BLaER1 treated with 17β-estradiol and CSF1 and Interleukin-3, amounts not matched to agents 10 nM and 100 nM (cell line): ENCODE results near the gene AFF3.

ENCODE experiments used
- H3K27ac ChIP-seq, 11 experiments: shearing (Covaris generic); formaldehyde crosslinking; 2 replicates each; pipeline ENCODE4 v1.8.1; 2022
- H3K27me3 ChIP-seq, 11 experiments: shearing (Covaris generic); formaldehyde crosslinking; 2 replicates each; pipeline ENCODE4 v1.8.1; 2022
- H3K36me3 ChIP-seq, 11 experiments: shearing (Covaris generic); formaldehyde crosslinking; 2 replicates each; pipeline ENCODE4 v1.8.1; 2022
- H3K4me1 ChIP-seq, 10 experiments: shearing (Covaris generic); formaldehyde crosslinking; 2 replicates each; pipeline ENCODE4 v1.8.1; 2022
- H3K4me2 ChIP-seq, 11 experiments: shearing (Covaris generic); formaldehyde crosslinking; 2 replicates each; pipeline ENCODE4 v1.8.1; 2022
- H3K4me3 ChIP-seq, 10 experiments: shearing (Covaris generic); formaldehyde crosslinking; 2 replicates each; pipeline ENCODE4 v1.8.1; 2022
- H3K9ac ChIP-seq, 11 experiments: shearing (Covaris generic); formaldehyde crosslinking; 2 replicates each; pipeline ENCODE4 v1.8.1; 2022
- H3K9me3 ChIP-seq, 11 experiments: shearing (Covaris generic); formaldehyde crosslinking; replicated peaks in 1 of 11; 2 replicates each; pipeline ENCODE4 v1.8.1; 2022
- H4K20me1 ChIP-seq, 11 experiments: shearing (Covaris generic); formaldehyde crosslinking; 2 replicates each; pipeline ENCODE4 v1.8.1; 2022
- Cebpa-rat ChIP-seq, 11 experiments: shearing (Covaris generic); IDR thresholded peaks; 2 replicates each; pipeline ENCODE4 v1.8.1; 2022

AFF3 gene

GRCh38 chr2:99618579-99619097 is 523.8 kb downstream of the AFF3 start:
- H3K4me3 ChIP-seq = no peak overlapping the region
- H3K4me1 ChIP-seq = peaks cover 0 to 7% (median 4%) of the 10 kb centered on the region in 10 experiments; a peak in 4 of 20 replicates
- no peak overlapping the region for H3K27ac ChIP-seq
- H3K9ac ChIP-seq = no peak overlapping the region
- no peak for TF ChIP-seq Cebpa-rat (IDR thresholded peaks at IDR 0.05)
- no peaks in the 10 kb centered on the region for H3K9me3 ChIP-seq
- no peak overlapping the region for H3K4me2 ChIP-seq
- H3K36me3 ChIP-seq = peaks cover 0 to 5% (median 0%) of the 10 kb centered on the region in 11 experiments; a peak in 1 of 22 replicates
- H4K20me1 ChIP-seq = peaks cover 0 to 3% (median 0%) of the 10 kb centered on the region in 11 experiments; a peak in 2 of 22 replicates
- H3K27me3 ChIP-seq = no peaks in the 10 kb centered on the region

- TF ChIP-seq Cebpa-rat (IDR thresholded peaks at IDR 0.05) = no peak
Observed at GRCh38 chr2:99617811-99618210, 524.6 kb downstream of the AFF3 start.

GRCh38 chr2:99615247-99615771 is 527.1 kb downstream of the AFF3 start:
- Histone ChIP-seq H3K36me3 (peaks cover 0 to 3% (median 0%) of the 10 kb centered on the region in 11 experiments; a peak in 1 of 22 replicates), H3K27me3 (no peaks in the 10 kb centered on the region), H3K4me2 (no peak overlapping the region), H3K27ac (no peak overlapping the region), H3K4me1 (no peaks in the 10 kb centered on the region), H4K20me1 (no peaks in the 10 kb centered on the region), H3K4me3 (no peak overlapping the region), H3K9me3 (no peaks in the 10 kb centered on the region), H3K9ac (no peak overlapping the region)
- no peak for TF ChIP-seq Cebpa-rat (IDR thresholded peaks at IDR 0.05)

More at GRCh38 chr2:99617811-99618210, 524.6 kb downstream of the AFF3 start:
- Histone ChIP-seq H3K27ac (no peak overlapping the region), H4K20me1 (peaks cover 0 to 3% (median 0%) of the 10 kb centered on the region in 11 experiments; a peak in 1 of 22 replicates), H3K9me3 (no peaks in the 10 kb centered on the region), H3K9ac (no peak overlapping the region), H3K4me1 (peaks cover 0 to 4% (median 0%) of the 10 kb centered on the region in 10 experiments; a peak in 2 of 20 replicates), H3K4me3 (no peak overlapping the region), H3K36me3 (peaks cover 0 to 5% (median 0%) of the 10 kb centered on the region in 11 experiments; a peak in 1 of 22 replicates), H3K27me3 (no peaks in the 10 kb centered on the region), H3K4me2 (no peak overlapping the region)

GRCh38 chr2:99613980-99614379 is 528.4 kb downstream of the AFF3 start:
- Histone ChIP-seq H3K4me3 (no peak overlapping the region), H3K27ac (no peak overlapping the region), H3K36me3 (peaks cover 0 to 3% (median 0%) of the 10 kb centered on the region in 11 experiments; a peak in 1 of 22 replicates), H4K20me1 (no peaks in the 10 kb centered on the region), H3K9me3 (no peaks in the 10 kb centered on the region), H3K27me3 (no peaks in the 10 kb centered on the region), H3K9ac (no peak overlapping the region), H3K4me1 (no peaks in the 10 kb centered on the region), H3K4me2 (no peak overlapping the region)
- no peak for TF ChIP-seq Cebpa-rat (IDR thresholded peaks at IDR 0.05)

GRCh38 chr2:99611786-99612185 is 530.6 kb downstream of the AFF3 start:
- Histone ChIP-seq H3K9me3 (no peaks in the 10 kb centered on the region), H3K4me3 (no peak overlapping the region), H3K9ac (no peak overlapping the region), H3K4me1 (no peaks in the 10 kb centered on the region), H3K4me2 (no peak overlapping the region), H4K20me1 (no peaks in the 10 kb centered on the region), H3K27ac (no peak overlapping the region), H3K27me3 (no peaks in the 10 kb centered on the region), H3K36me3 (peaks cover 0 to 3% (median 0%) of the 10 kb centered on the region in 11 experiments; a peak in 1 of 22 replicates)
- TF ChIP-seq Cebpa-rat (IDR thresholded peaks at IDR 0.05) = no peak

- no peak overlapping the region for H3K4me3 ChIP-seq
- H3K9ac ChIP-seq = no peak overlapping the region
- no peaks in the 10 kb centered on the region for H4K20me1 ChIP-seq
- H3K36me3 ChIP-seq = peaks cover 0 to 3% (median 0%) of the 10 kb centered on the region in 11 experiments; a peak in 1 of 22 replicates
- TF ChIP-seq Cebpa-rat (IDR thresholded peaks at IDR 0.05) = no peak
- no peak overlapping the region for H3K27ac ChIP-seq
- H3K27me3 ChIP-seq = no peaks in the 10 kb centered on the region
- H3K4me1 ChIP-seq = no peaks in the 10 kb centered on the region
- H3K9me3 ChIP-seq = no peaks in the 10 kb centered on the region
- no peak overlapping the region for H3K4me2 ChIP-seq
Observed at GRCh38 chr2:99611034-99611433, 531.4 kb downstream of the AFF3 start.

DNA sequence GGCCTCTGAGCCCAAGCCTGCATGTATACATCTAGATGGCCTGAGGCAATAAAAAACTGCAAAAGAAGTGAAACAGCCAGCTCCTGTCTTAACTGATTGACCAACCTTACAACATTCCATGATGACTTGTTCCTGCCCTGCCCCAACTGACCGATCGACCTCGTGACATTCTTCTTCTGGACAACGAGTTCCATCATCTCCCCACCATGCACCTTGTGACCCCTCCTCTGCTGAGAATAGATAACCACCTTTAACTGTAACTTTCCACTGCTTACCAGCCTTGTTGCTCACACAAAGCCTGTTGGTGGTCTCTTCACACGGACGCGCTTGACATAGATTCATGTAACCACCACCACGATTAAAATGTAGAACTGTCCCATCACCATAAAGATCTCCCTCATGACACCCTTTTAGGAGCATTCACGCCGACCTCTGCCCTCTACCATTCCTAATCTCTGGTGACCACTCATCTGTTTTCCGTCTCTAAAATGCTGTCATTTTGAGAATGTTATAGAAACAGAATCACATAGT is 532.5 kb downstream of the AFF3 start:
- Histone ChIP-seq H3K4me1 (no peaks in the 10 kb centered on the region), H3K36me3 (no peaks in the 10 kb centered on the region), H3K4me2 (no peak overlapping the region), H3K27me3 (no peaks in the 10 kb centered on the region), H3K9ac (no peak overlapping the region), H4K20me1 (no peaks in the 10 kb centered on the region), H3K27ac (no peak overlapping the region), H3K4me3 (no peak overlapping the region), H3K9me3 (no peaks in the 10 kb centered on the region)
- TF ChIP-seq Cebpa-rat (IDR thresholded peaks at IDR 0.05) = no peak

- Histone ChIP-seq H3K4me1 (no peaks in the 10 kb centered on the region), H3K4me2 (no peak overlapping the region), H4K20me1 (no peaks in the 10 kb centered on the region), H3K36me3 (no peaks in the 10 kb centered on the region), H3K27ac (no peak overlapping the region), H3K9me3 (no peaks in the 10 kb centered on the region), H3K9ac (no peak overlapping the region), H3K4me3 (no peak overlapping the region), H3K27me3 (no peaks in the 10 kb centered on the region)
- no peak for TF ChIP-seq Cebpa-rat (IDR thresholded peaks at IDR 0.05)
Observed at GRCh38 chr2:99608861-99609260, 533.5 kb downstream of the AFF3 start.

DNA sequence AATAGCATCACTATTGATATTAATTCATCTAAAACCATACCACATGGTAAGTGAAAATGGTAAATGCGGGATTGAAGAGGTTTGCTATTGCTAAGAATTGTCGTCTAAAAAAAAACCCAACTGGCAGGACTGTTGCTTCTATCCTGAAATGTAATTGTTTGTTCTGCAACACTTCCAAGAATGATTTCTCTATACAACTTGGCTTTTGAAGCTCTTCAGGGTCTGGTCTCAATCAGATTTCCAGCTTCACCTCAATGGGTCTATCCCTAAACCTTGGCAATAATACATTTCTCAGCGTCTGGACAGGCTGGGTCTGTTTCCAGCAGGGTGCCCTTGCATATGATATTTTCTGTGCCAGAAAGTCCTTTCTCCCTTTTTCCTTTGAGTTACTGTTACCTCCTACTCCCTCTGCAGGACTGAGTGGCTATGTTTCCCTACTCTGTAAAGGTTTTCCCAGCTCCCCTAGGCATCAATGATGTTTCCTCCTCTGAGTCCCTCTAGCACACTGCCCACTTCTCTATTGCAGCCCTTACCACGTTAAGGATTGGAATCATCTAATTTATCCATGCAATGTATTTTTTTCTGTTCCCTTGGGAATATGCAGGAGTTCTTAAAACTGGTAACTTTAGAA is 534.4 kb downstream of the AFF3 start:
- Histone ChIP-seq H4K20me1 (no peaks in the 10 kb centered on the region), H3K36me3 (no peaks in the 10 kb centered on the region), H3K4me3 (no peak overlapping the region), H3K4me1 (0 out of 20 replicates have a peak, but pooled peaks cover 0 to 2% (median 0%) of the 10 kb centered on the region in 10 experiments), H3K27me3 (no peaks in the 10 kb centered on the region), H3K4me2 (no peak overlapping the region), H3K27ac (no peak overlapping the region), H3K9me3 (no peaks in the 10 kb centered on the region), H3K9ac (no peak overlapping the region)
- no peak for TF ChIP-seq Cebpa-rat (IDR thresholded peaks at IDR 0.05)
